ENCODE data around the gene ZNF444. TPM values are rescaled to one million over a fixed set of nuclear protein-coding genes. Genes with fewer than 3 reads are reported as not detected.
"Not testable (repeated sequence)": the region's sequence is repeated elsewhere in the genome, so short reads cannot be mapped to it uniquely, and the experiment has no call there.

The ZNF444 gene
- total and polyA plus RNA-seq, 4 donors, result 10.3 to 48.3 (median 24.6) TPM

GRCh38 chr19:56210036-56210435 is 68.9 kb downstream of the ZNF444 start:
- H3K36me3 ChIP-seq (ENCODE audit: control insufficient read depth in 1 of 2, insufficient read depth in 2 of 2, low read length in 1 of 2); H3K4me3 ChIP-seq (ENCODE audit: low read length in 2 of 2); intact Hi-C loops (cut with DNase I); ATAC-seq (ENCODE audit: low FRiP score); DNase-seq; H3K27me3 ChIP-seq (ENCODE audit: control insufficient read depth in 1 of 2, insufficient read depth in 2 of 2, low read length in 1 of 2); H3K4me1 ChIP-seq (ENCODE audit: control insufficient read depth in 1 of 2, insufficient read depth in 2 of 2, low read length in 2 of 2); H3K9me3 ChIP-seq (ENCODE audit: control insufficient read depth, low read length); H3K27ac ChIP-seq (ENCODE audit: low read depth in 1 of 2, low read length in 2 of 2): not testable (repeated sequence)
- WGBS, 2 donors, result 86 to 88% methylated on average over 9 of the region's 9 CpGs

Other genes starting within 250 kb of the ZNF444 start
- not detected for gene NLRP13, start 209.0 kb upstream of the ZNF444 start, total RNA-seq
- gene NLRP13, start 209.0 kb upstream of the ZNF444 start, polyA plus RNA-seq, result not detected
- gene NLRP8, start 193.5 kb upstream of the ZNF444 start, total RNA-seq, result not detected
- gene NLRP8, start 193.5 kb upstream of the ZNF444 start, polyA plus RNA-seq, result not detected
- gene NLRP5, start 154.5 kb upstream of the ZNF444 start, total RNA-seq, result not detected
- gene NLRP5, start 154.5 kb upstream of the ZNF444 start, polyA plus RNA-seq, result not detected
- 10 to 100 TPM; 23.9 to 25.5 TPM for gene ZNF787, start 20.0 kb upstream of the ZNF444 start, total RNA-seq
- gene ZNF787, start 20.0 kb upstream of the ZNF444 start, polyA plus RNA-seq, result 10 to 100 TPM in 1 of 2 donors, 1 to 10 TPM in 1; 6.6 to 12.1 TPM
- not detected for gene GALP, start 34.7 kb downstream of the ZNF444 start, total RNA-seq
- not detected for gene GALP, start 34.7 kb downstream of the ZNF444 start, polyA plus RNA-seq
- not detected for gene ZSCAN5B, start 56.5 kb downstream of the ZNF444 start, total RNA-seq
- not detected for gene ZSCAN5B, start 56.5 kb downstream of the ZNF444 start, polyA plus RNA-seq
- gene ZSCAN5C, start 61.0 kb downstream of the ZNF444 start, total RNA-seq, result not detected
- gene ZSCAN5C, start 61.0 kb downstream of the ZNF444 start, polyA plus RNA-seq, result not detected
- gene EDDM13, start 131.5 kb downstream of the ZNF444 start, total RNA-seq, result not detected
- gene EDDM13, start 131.5 kb downstream of the ZNF444 start, polyA plus RNA-seq, result not detected
- 10 to 100 TPM; 10.2 to 13.8 TPM for gene ZSCAN5A, start 173.6 kb downstream of the ZNF444 start, total RNA-seq
- gene ZSCAN5A, start 173.6 kb downstream of the ZNF444 start, polyA plus RNA-seq, result 1 to 10 TPM; 1.7 to 7.8 TPM